K562 (cell line): ENCODE results near the gene C4orf51. TPM values are rescaled to one million over a fixed set of nuclear protein-coding genes. Genes with fewer than 3 reads are reported as not detected.

ENCODE experiments used
- ATAC-seq: fragments of 200-7000 bp; cut with Tn5 transposase; 3 replicates; pipeline ENCODE4 v1.9.1; 2020; ENCODE audit warnings: moderate library complexity
- BruUV-seq: library from RNA; stranded (reverse); fragments of 400-500 nt; replicated peaks from 2 replicates; lab custom pipeline; 2021; lab: Mats Ljungman, UMichigan
- CTCF ChIA-PET: fragments of 300-600 bp; formaldehyde crosslinking; extraction: SDS; loops from one replicate; lab custom pipeline; 2021; ENCODE audit warnings: low intra/inter-chr PET ratio; lab: Yijun Ruan, JAX
- POLR2A ChIA-PET: fragments of 300-600, 350-650 bp; sonication (Branson Sonifier 250); formaldehyde crosslinking; extraction: SDS; loops from one replicate; lab custom pipeline; 2021; ENCODE audit warnings: antibody characterized with exemption, inconsistent platforms; lab: Yijun Ruan, JAX
- DNase-seq, 4 experiments: peaks; one replicate each; pipeline versions ENCODE4 v3.0.0 to v3.0.0-alpha.2; 2011 to 2018; ENCODE audit warnings: low spot score in 3 of 4, mixed read lengths in 3 of 4; ENCODE audit errors: extremely low read depth in 1 of 4
- FAIRE-seq: peaks from 2 replicates; lab custom pipeline; 2011; peaks lifted over from hg19 to GRCh38; lab: Jason Lieb, UNC
- H2AFZ ChIP-seq: 2 replicates; pipeline ENCODE4 v1.6.0; 2011; ENCODE audit warnings: low read depth, low read length, control low read depth, inconsistent platforms
- H3K27ac ChIP-seq: fragments of 200-600 bp; 3 replicates; pipeline ENCODE4 v1.8.0; 2011; ENCODE audit warnings: low read depth, mild to moderate bottlenecking, control low read depth, inconsistent platforms, low read length, moderate library complexity, mixed read lengths; ENCODE audit errors: extremely low read depth
- H3K27me3 ChIP-seq, 2 experiments: fragments of 300-600 bp in 1 of 2; 2 replicates in 1 of 2; 3 replicates in 1 of 2; pipeline versions ENCODE4 v1.6.0 to v1.8.0; 2011; ENCODE audit warnings: inconsistent platforms in 2 of 2, low read length in 2 of 2, mild to moderate bottlenecking in 1 of 2, mixed read lengths in 1 of 2, moderate library complexity in 1 of 2; ENCODE audit not compliant: control insufficient read depth in 2 of 2, insufficient read depth in 2 of 2
- H3K36me3 ChIP-seq: fragments of 300-600 bp; 3 replicates; pipeline ENCODE4 v1.8.0; 2011; ENCODE audit warnings: mild to moderate bottlenecking, low read length, inconsistent platforms; ENCODE audit not compliant: control insufficient read depth, insufficient read depth
- H3K4me1 ChIP-seq, 2 experiments: fragments of 200-600 bp in 1 of 2; replicated peaks in 1 of 2; 2 replicates in 1 of 2; 3 replicates in 1 of 2; pipeline versions ENCODE4 v1.5.1 to v1.8.0; 2011; ENCODE audit warnings: inconsistent platforms in 2 of 2, low read length in 2 of 2, mild to moderate bottlenecking in 1 of 2, mixed read lengths in 1 of 2, moderate library complexity in 1 of 2; ENCODE audit not compliant: control insufficient read depth in 2 of 2, insufficient read depth in 2 of 2
- H3K4me2 ChIP-seq: 2 replicates; pipeline ENCODE4 v1.6.1; 2011; ENCODE audit warnings: low read length, control low read depth, inconsistent platforms, mixed read lengths; ENCODE audit not compliant: insufficient read depth
- H3K4me3 ChIP-seq: fragments of 200-600 bp; sonication (generic), shearing (Covaris generic); 2 replicates; pipeline ENCODE4 v1.5.1; 2016; ENCODE audit warnings: control low read depth, inconsistent platforms
- H3K79me2 ChIP-seq: fragments of 200-600 bp; 3 replicates; pipeline ENCODE4 v1.8.0; 2011; ENCODE audit warnings: low read length, inconsistent platforms; ENCODE audit not compliant: control insufficient read depth, insufficient read depth
- H3K9ac ChIP-seq, 2 experiments: 2 replicates each; pipeline versions ENCODE4 v1.6.0 to v1.6.1; 2011; ENCODE audit warnings: low read depth in 2 of 2, low read length in 2 of 2, control low read depth in 1 of 2, inconsistent platforms in 1 of 2, mild to moderate bottlenecking in 1 of 2, mixed read lengths in 1 of 2; ENCODE audit not compliant: insufficient read depth in 1 of 2
- H3K9me1 ChIP-seq: one replicate; pipeline ENCODE4 v1.6.0; 2011; ENCODE audit warnings: inconsistent platforms, mild to moderate bottlenecking, low read length, moderate library complexity; ENCODE audit not compliant: control insufficient read depth, insufficient read depth
- H3K9me3 ChIP-seq: replicated peaks from 2 replicates; pipeline ENCODE4 v1.5.1; 2011; ENCODE audit warnings: low read depth, low read length, inconsistent platforms; ENCODE audit not compliant: control insufficient read depth, insufficient read depth
- H4K20me1 ChIP-seq: replicated peaks from 2 replicates; pipeline ENCODE4 v1.6.1; 2011; ENCODE audit warnings: low read length, inconsistent platforms, mixed read lengths; ENCODE audit not compliant: control insufficient read depth, insufficient read depth
- COPS2 ChIP-seq: fragments of 450-650 bp; conservative IDR thresholded peaks from 2 replicates; pipeline ENCODE4 v1.6.1; 2016; ENCODE audit warnings: mild to moderate bottlenecking, moderate library complexity
- LCOR ChIP-seq: sonication (generic); formaldehyde crosslinking; IDR thresholded peaks from 2 replicates; pipeline ENCODE4 v1.8.0; 2022; ENCODE audit warnings: mild to moderate bottlenecking, missing genetic modification reagents
- MAFF ChIP-seq: IDR thresholded peaks from 2 replicates; pipeline ENCODE4 v1.6.1; 2012; ENCODE audit warnings: low read length, improper control_type of control experiment
- MAFK ChIP-seq: IDR thresholded peaks from 2 replicates; pipeline ENCODE4 v1.6.1; 2011; ENCODE audit warnings: low read length, improper control_type of control experiment
- MNT ChIP-seq, 2 experiments: fragments of 450-650 bp; conservative IDR thresholded peaks; 2 replicates each; pipeline ENCODE4 v1.6.1; 2017; ENCODE audit warnings: mild to moderate bottlenecking in 2 of 2, moderate library complexity in 2 of 2
- NR3C1 ChIP-seq: sonication (generic); formaldehyde crosslinking; IDR thresholded peaks from 2 replicates; pipeline ENCODE4 v1.8.1; 2022; ENCODE audit warnings: missing genetic modification reagents
- PTTG1 ChIP-seq: fragments of 450-650 bp; IDR thresholded peaks from 2 replicates; pipeline ENCODE4 v1.6.1; 2016; ENCODE audit warnings: low read depth, mild to moderate bottlenecking, missing genetic modification characterization, missing compliant biosample characterization
- SIRT6 ChIP-seq: IDR thresholded peaks from one replicate; pipeline ENCODE4 v1.6.1; 2012; ENCODE audit warnings: low read depth, mild to moderate bottlenecking, control low read depth, inconsistent platforms, low read length, moderate library complexity
- THAP7 ChIP-seq: fragments of 250-450 bp; sonication (Bioruptor Pico); IDR thresholded peaks from 2 replicates; pipeline ENCODE4 v1.5.0; 2021
- USF2 ChIP-seq: sonication (generic); formaldehyde crosslinking; IDR thresholded peaks from 2 replicates; pipeline ENCODE4 v1.5.0; 2020; ENCODE audit warnings: missing genetic modification reagents
- ZFPM2 ChIP-seq: fragments of 250-450 bp; sonication (Bioruptor Pico); IDR thresholded peaks from 2 replicates; pipeline ENCODE4 v1.5.1; 2022; ENCODE audit warnings: mild to moderate bottlenecking
- ZNF347 ChIP-seq: fragments of 450-650 bp; formaldehyde crosslinking; IDR thresholded peaks from 2 replicates; pipeline ENCODE4 v1.4.0; 2020; ENCODE audit warnings: low read depth, mild to moderate bottlenecking, moderate library complexity
- ZNF644 ChIP-seq: fragments of 200-800 bp; sonication (Bioruptor generic); IDR thresholded peaks from 2 replicates; pipeline ENCODE4 v1.6.1; 2016; ENCODE audit warnings: low read depth, missing genetic modification characterization, missing compliant biosample characterization
- WGBS: fragments of 100-300 bp; shearing (Covaris generic); methylation state at CpG from one replicate; pipeline ENCODE4 v1.1.6; 2016; ENCODE audit warnings: low coverage, mixed read lengths; ENCODE audit not compliant: insufficient coverage; ENCODE audit errors: missing lambda C conversion rate; 5-methylcytosine and 5-hydroxymethylcytosine counted together
- in situ Hi-C: fragments of 300-500 bp; cut with MboI; formaldehyde crosslinking; loops from 4 replicates; pipeline ENCODE4 v1.15.0; 2018; ENCODE audit warnings: inconsistent platforms, mixed read lengths
- intact Hi-C: fragments of 100-400 bp; cut with micrococcal nuclease; formaldehyde crosslinking; loops from 2 replicates; pipeline ENCODE4 v1.14.2; 2022
- polyA plus RNA-seq, 8 experiments: library from polyadenylated mRNA; depleted of rRNA in 4 of 8; stranded (reverse) in 5 of 8; unstranded in 3 of 8; fragments of >200 nt; fragmentation: Nextera tagmentation in 2 of 8; fragmentation: Illumina TruSeq in 1 of 8; extraction: Ambion mirVana in 2 of 8; extraction: Trizol in 1 of 8; gene quantifications; 2 replicates each; pipeline versions ENCODE4 v1.2.1 to v1.2.3, GENCODE V29; 2011 to 2014; ENCODE audit warnings: inconsistent platforms in 1 of 8, missing spikeins in 1 of 8
- total RNA-seq, 7 experiments: library from RNA; depleted of rRNA in 6 of 7; stranded (reverse); fragments of >200 nt in 6 of 7; fragmentation: Illumina TruSeq in 2 of 7; extraction: Trizol in 2 of 7; gene quantifications; 2 replicates each; pipeline versions ENCODE4 v1.2.1 to v1.2.3, GENCODE V29; 2011 to 2021; ENCODE audit warnings: low replicate concordance in 1 of 7

The C4orf51 gene
- total and polyA plus RNA-seq, 9 of the 15 experiments (the other 6 are each of a cell fraction or from before 2014, with no cell fraction given), result not detected

- TF ChIP-seq MAFF (peak; percentile 65), USF2 (CRISPR knock-in tag) (no peak), MAFK (peak; percentile 70; the same call in 1 of the 2 replicates)
Observed at GRCh38 chr4:145660064-145660463, 19.9 kb upstream of the C4orf51 start (continued).

GRCh38 chr4:145663194-145663593 lies 16.8 kb upstream of the C4orf51 start:
- in situ Hi-C loops, result no loop called here

GRCh38 chr4:145665773-145666172 lies 14.2 kb upstream of the C4orf51 start:
- no peak for FAIRE-seq
- no peaks in the 10 kb centered on the region for H3K36me3 ChIP-seq
- H3K9me1 ChIP-seq, result no peaks in the 10 kb centered on the region
- no peak overlapping the region for H3K4me2 ChIP-seq
- ChIA-PET POLR2A (no interaction called here), CTCF (no interaction called here)
- H3K27ac ChIP-seq, result no peak overlapping the region
- intact Hi-C loops (no loop called here), in situ Hi-C loops (no loop called here)
- H3K4me1 ChIP-seq, result no peaks in the 10 kb centered on the region
- no peak overlapping the region for H2AFZ ChIP-seq
- H4K20me1 ChIP-seq, result no peaks in the 10 kb centered on the region
- BruUV-seq, result no TSS peak
- no peak for ATAC-seq
- TF ChIP-seq ZNF644 (tag) (no peak), MNT (conservative IDR thresholded peaks at IDR 0.05) (no peak), THAP7 (CRISPR knock-in tag) (no peak), SIRT6 (no peak), ZFPM2 (CRISPR knock-in tag) (no peak), LCOR (CRISPR knock-in tag) (no peak), NR3C1 (CRISPR knock-in tag) (no peak), ZNF347 (CRISPR knock-in tag) (no peak), COPS2 (no peak)
- H3K4me3 ChIP-seq, result no peak overlapping the region
- DNase-seq, result no peak
- H3K9ac ChIP-seq, result no peak overlapping the region
- H3K9me3 ChIP-seq, result no peaks in the 10 kb centered on the region
- no peaks in the 10 kb centered on the region for H3K79me2 ChIP-seq
- H3K27me3 ChIP-seq, result no peaks in the 10 kb centered on the region
- WGBS, result 0% methylated on average over 1 of the region's 1 CpG

More at GRCh38 chr4:145663194-145663593, 16.8 kb upstream of the C4orf51 start:
- no peaks in the 10 kb centered on the region for H3K9me1 ChIP-seq
- no peak for TF ChIP-seq PTTG1 (tag)
- TF ChIP-seq, all 486 proteins: peak for 0
- no peaks in the 10 kb centered on the region for H4K20me1 ChIP-seq
- H3K4me1 ChIP-seq, result no peaks in the 10 kb centered on the region
- H3K9me3 ChIP-seq, result no peaks in the 10 kb centered on the region
- FAIRE-seq (no peak), DNase-seq (no peak), ATAC-seq (no peak)
- ChIA-PET CTCF (no interaction called here), POLR2A (no interaction called here)
- H2AFZ ChIP-seq, result no peak overlapping the region
- no peaks in the 10 kb centered on the region for H3K27me3 ChIP-seq
- H3K4me2 ChIP-seq, result no peak overlapping the region
- no peak overlapping the region for H3K9ac ChIP-seq
- intact Hi-C loops, result no loop called here
- no peak overlapping the region for H3K4me3 ChIP-seq
- no peak overlapping the region for H3K27ac ChIP-seq
- no TSS peak for BruUV-seq
- no peaks in the 10 kb centered on the region for H3K79me2 ChIP-seq
- 0% methylated on average over 3 of the region's 3 CpGs for WGBS
- H3K36me3 ChIP-seq, result no peaks in the 10 kb centered on the region
